ENCODE measurements around the gene PPM1J. TPM values are rescaled to one million over a fixed set of nuclear protein-coding genes. Genes with fewer than 3 reads are reported as not detected.

Gene PPM1J
- total RNA-seq, 1 experiment from 2014 or later = 19.3 TPM

- TF ChIP-seq MXD4 (CRISPR knock-in tag; IDR thresholded peaks at IDR 0.05; ENCODE audit: borderline replicate concordance) = no peak
- no peak for TF ChIP-seq MAX (CRISPR knock-in tag; IDR thresholded peaks at IDR 0.05)
These were observed 2.4 kb downstream of the PPM1J start (continued) for GRCh38 chr1:112712701-112713128.

- TF ChIP-seq, protein P1, sequence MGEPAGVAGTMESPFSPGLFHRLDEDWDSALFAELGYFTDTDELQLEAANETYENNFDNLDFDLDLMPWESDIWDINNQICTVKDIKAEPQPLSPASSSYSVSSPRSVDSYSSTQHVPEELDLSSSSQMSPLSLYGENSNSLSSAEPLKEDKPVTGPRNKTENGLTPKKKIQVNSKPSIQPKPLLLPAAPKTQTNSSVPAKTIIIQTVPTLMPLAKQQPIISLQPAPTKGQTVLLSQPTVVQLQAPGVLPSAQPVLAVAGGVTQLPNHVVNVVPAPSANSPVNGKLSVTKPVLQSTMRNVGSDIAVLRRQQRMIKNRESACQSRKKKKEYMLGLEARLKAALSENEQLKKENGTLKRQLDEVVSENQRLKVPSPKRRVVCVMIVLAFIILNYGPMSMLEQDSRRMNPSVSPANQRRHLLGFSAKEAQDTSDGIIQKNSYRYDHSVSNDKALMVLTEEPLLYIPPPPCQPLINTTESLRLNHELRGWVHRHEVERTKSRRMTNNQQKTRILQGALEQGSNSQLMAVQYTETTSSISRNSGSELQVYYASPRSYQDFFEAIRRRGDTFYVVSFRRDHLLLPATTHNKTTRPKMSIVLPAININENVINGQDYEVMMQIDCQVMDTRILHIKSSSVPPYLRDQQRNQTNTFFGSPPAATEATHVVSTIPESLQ (CRISPR knock-in tag; IDR thresholded peaks at IDR 0.05) = no peak
- TF ChIP-seq HMGA2 (CRISPR knock-in tag; IDR thresholded peaks at IDR 0.05) (no peak), ZMAT4 (CRISPR knock-in tag; IDR thresholded peaks at IDR 0.05) (no peak), MXD4 (CRISPR knock-in tag; IDR thresholded peaks at IDR 0.05; ENCODE audit: borderline replicate concordance) (no peak), E2F1 (CRISPR knock-in tag; IDR thresholded peaks at IDR 0.05) (no peak)
- ATAC-seq (no peak), DNase-seq (ENCODE audit: low spot score) (no peak)
- peaks cover 32% of the 10 kb centered on the region for H3K27me3 Mint-ChIP-seq (ENCODE audit: low read depth)
- CTCF ChIA-PET = interaction anchor here (0.6 to 12.5 kb wide), 2 partner anchors 91 to 368 kb away, joined by 4 to 373 read pairs; no protein-coding TSS in a partner anchor
- no peak overlapping the region for H3K4me3 Mint-ChIP-seq
- peaks cover 4% of the 10 kb centered on the region for H3K36me3 Mint-ChIP-seq
- no peaks in the 10 kb centered on the region for H3K9me3 Mint-ChIP-seq
- H3K27ac Mint-ChIP-seq = no peak overlapping the region
- POLR2A ChIA-PET = no interaction called here
- H3K4me1 Mint-ChIP-seq = peaks cover 56% of the 10 kb centered on the region
These were observed 2.9 kb downstream of the PPM1J start for GRCh38 chr1:112712191-112712590.

DNA sequence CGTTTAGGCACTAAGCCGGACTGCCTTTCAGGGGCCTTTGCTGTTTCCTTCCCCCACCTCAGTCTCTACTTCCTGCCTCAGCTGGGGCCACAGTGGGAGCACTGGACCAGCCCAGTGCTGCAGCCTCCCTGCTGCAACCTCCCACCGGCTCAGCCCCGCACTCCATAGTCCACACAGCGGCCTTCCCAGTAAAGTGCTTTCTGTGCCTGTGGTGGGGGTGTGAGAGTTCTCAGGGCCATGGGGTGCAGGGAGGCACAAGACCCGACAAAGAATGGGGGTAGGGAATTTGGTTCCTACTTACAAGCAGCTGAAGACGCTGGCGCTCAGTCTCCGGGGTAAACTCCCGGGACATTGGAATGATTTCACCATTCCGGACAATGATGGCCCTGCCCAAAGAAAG is 3.5 kb downstream of the PPM1J start:
- Mint-ChIP-seq H3K4me3 (no peak overlapping the region), H3K9me3 (no peaks in the 10 kb centered on the region), H3K36me3 (peaks cover 4% of the 10 kb centered on the region), H3K27me3 (ENCODE audit: low read depth) (peaks cover 31% of the 10 kb centered on the region), H3K4me1 (peaks cover 51% of the 10 kb centered on the region), H3K27ac (no peak overlapping the region)
- CTCF ChIA-PET = interaction anchor here (1.1 to 1.2 kb wide), 3 partner anchors 39 to 320 kb away, joined by 3 to 4 read pairs (median 3); no protein-coding TSS in a partner anchor
- TF ChIP-seq SP1 (CRISPR knock-in tag; conservative IDR thresholded peaks at IDR 0.05) (no peak), ZNF423 (CRISPR knock-in tag; IDR thresholded peaks at IDR 0.05) (peak; percentile 91)
- ATAC-seq (no peak), DNase-seq (ENCODE audit: low spot score) (no peak)
- POLR2A ChIA-PET = no interaction called here

GRCh38 chr1:112711041-112711440 is 4.1 kb downstream of the PPM1J start:
- H3K27me3 Mint-ChIP-seq (ENCODE audit: low read depth) = peaks cover 25% of the 10 kb centered on the region
- H3K4me3 Mint-ChIP-seq = no peak overlapping the region
- ChIA-PET CTCF (interaction anchor here (0.6 to 1.2 kb wide), 5 partner anchors 37 to 450 kb away, joined by 3 to 6 read pairs (median 3); partner anchors contain the start of gene MOV10), POLR2A (no interaction called here)
- H3K9me3 Mint-ChIP-seq = no peaks in the 10 kb centered on the region
- no peak for ATAC-seq
- H3K27ac Mint-ChIP-seq = no peak overlapping the region
- H3K4me1 Mint-ChIP-seq = peaks cover 47% of the 10 kb centered on the region
- H3K36me3 Mint-ChIP-seq = peaks cover 4% of the 10 kb centered on the region
- DNase-seq (ENCODE audit: low spot score) = no peak
- TF ChIP-seq NFYB (CRISPR knock-in tag; conservative IDR thresholded peaks at IDR 0.05; ENCODE audit: low read depth) (no peak), ETV6 (CRISPR knock-in tag; IDR thresholded peaks at IDR 0.05) (no peak), ERG (CRISPR knock-in tag; IDR thresholded peaks at IDR 0.05) (no peak), MXD4 (CRISPR knock-in tag; IDR thresholded peaks at IDR 0.05; ENCODE audit: borderline replicate concordance) (no peak), ZNF138 (CRISPR knock-in tag; conservative IDR thresholded peaks at IDR 0.05) (no peak), ZMAT4 (CRISPR knock-in tag; IDR thresholded peaks at IDR 0.05) (no peak), PRDM15 (CRISPR knock-in tag; IDR thresholded peaks at IDR 0.05) (no peak), SMAD3 (CRISPR knock-in tag; IDR thresholded peaks at IDR 0.05; ENCODE audit: borderline replicate concordance) (no peak)
- TF ChIP-seq, protein P2, sequence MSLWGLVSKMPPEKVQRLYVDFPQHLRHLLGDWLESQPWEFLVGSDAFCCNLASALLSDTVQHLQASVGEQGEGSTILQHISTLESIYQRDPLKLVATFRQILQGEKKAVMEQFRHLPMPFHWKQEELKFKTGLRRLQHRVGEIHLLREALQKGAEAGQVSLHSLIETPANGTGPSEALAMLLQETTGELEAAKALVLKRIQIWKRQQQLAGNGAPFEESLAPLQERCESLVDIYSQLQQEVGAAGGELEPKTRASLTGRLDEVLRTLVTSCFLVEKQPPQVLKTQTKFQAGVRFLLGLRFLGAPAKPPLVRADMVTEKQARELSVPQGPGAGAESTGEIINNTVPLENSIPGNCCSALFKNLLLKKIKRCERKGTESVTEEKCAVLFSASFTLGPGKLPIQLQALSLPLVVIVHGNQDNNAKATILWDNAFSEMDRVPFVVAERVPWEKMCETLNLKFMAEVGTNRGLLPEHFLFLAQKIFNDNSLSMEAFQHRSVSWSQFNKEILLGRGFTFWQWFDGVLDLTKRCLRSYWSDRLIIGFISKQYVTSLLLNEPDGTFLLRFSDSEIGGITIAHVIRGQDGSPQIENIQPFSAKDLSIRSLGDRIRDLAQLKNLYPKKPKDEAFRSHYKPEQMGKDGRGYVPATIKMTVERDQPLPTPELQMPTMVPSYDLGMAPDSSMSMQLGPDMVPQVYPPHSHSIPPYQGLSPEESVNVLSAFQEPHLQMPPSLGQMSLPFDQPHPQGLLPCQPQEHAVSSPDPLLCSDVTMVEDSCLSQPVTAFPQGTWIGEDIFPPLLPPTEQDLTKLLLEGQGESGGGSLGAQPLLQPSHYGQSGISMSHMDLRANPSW (CRISPR knock-in tag; conservative IDR thresholded peaks at IDR 0.05; ENCODE audit: low read depth) = no peak
